Neural cell (in vitro differentiated cells): Measurements from ENCODE around the gene PLCL2. TPM values are rescaled to one million over a fixed set of nuclear protein-coding genes. Genes with fewer than 3 reads are reported as not detected.

Experiments
- H2AFZ ChIP-seq: fragments of 200-600, 300-800 bp; sonication (generic), shearing (Covaris generic); 2 replicates; pipeline ENCODE4 v1.6.0; 2014; ENCODE audit warnings: low read depth, mild to moderate bottlenecking, antibody characterized with exemption, low read length, moderate library complexity
- H3F3A ChIP-seq: fragments of 200-600 bp; shearing (Covaris generic); 2 replicates; pipeline ENCODE4 v1.6.1; 2016; ENCODE audit warnings: mild to moderate bottlenecking, moderate library complexity, mixed read lengths, antibody characterized with exemption, low read length; ENCODE audit not compliant: insufficient read depth, poor library complexity, severe bottlenecking
- H3K27ac ChIP-seq: fragments of 200-600, 300-800 bp; sonication (generic), shearing (Covaris generic); 2 replicates; pipeline ENCODE4 v1.5.1; 2014; ENCODE audit warnings: mild to moderate bottlenecking, low read length, moderate library complexity
- H3K27me3 ChIP-seq: fragments of 300-800, 200-600 bp; sonication (generic), shearing (Covaris generic); 2 replicates; pipeline ENCODE4 v1.6.0; 2014; ENCODE audit warnings: mild to moderate bottlenecking, low read depth, low read length, moderate library complexity; ENCODE audit not compliant: insufficient read depth
- H3K36me3 ChIP-seq: fragments of 300-800, 200-600 bp; sonication (generic), shearing (Covaris generic); 2 replicates; pipeline ENCODE4 v1.5.1; 2014; ENCODE audit warnings: mild to moderate bottlenecking, antibody characterized with exemption, low read length, moderate library complexity; ENCODE audit not compliant: insufficient read depth
- H3K4me2 ChIP-seq: fragments of 300-800, 200-600 bp; sonication (generic), shearing (Covaris generic); 2 replicates; pipeline ENCODE4 v1.6.0; 2014; ENCODE audit warnings: mild to moderate bottlenecking, low read length
- H3K4me3 ChIP-seq: fragments of 300-800, 200-600 bp; sonication (generic), shearing (Covaris generic); 2 replicates; pipeline ENCODE4 v1.5.1; 2014; ENCODE audit warnings: mild to moderate bottlenecking, low read length, moderate library complexity
- H3K79me2 ChIP-seq: fragments of 200-600 bp; shearing (Covaris generic); replicated peaks from 2 replicates; pipeline ENCODE4 v1.6.0; 2014; ENCODE audit warnings: mild to moderate bottlenecking, low read length, moderate library complexity; ENCODE audit not compliant: insufficient read depth
- H3K9ac ChIP-seq: fragments of 300-800, 200-600 bp; sonication (generic), shearing (Covaris generic); 2 replicates; pipeline ENCODE4 v1.6.1; 2016; ENCODE audit warnings: mild to moderate bottlenecking, low read length, mixed read lengths
- H3K9me2 ChIP-seq: fragments of 200-600 bp; shearing (Covaris generic); 2 replicates; pipeline ENCODE4 v1.6.1; 2016; ENCODE audit warnings: mild to moderate bottlenecking, low read length, mixed read lengths; ENCODE audit not compliant: insufficient read depth
- H3K9me3 ChIP-seq: fragments of 200-600, 300-800 bp; sonication (generic), shearing (Covaris generic); 2 replicates; pipeline ENCODE4 v1.6.1; 2016; ENCODE audit warnings: mild to moderate bottlenecking, mixed run types, low read length, moderate library complexity, mixed read lengths
- H4K20me1 ChIP-seq: fragments of 200-600 bp; shearing (Covaris generic); 2 replicates; pipeline ENCODE4 v1.6.1; 2016; ENCODE audit warnings: mild to moderate bottlenecking, mixed run types; ENCODE audit not compliant: insufficient read depth
- EP300 ChIP-seq: fragments of 450-650 bp; conservative IDR thresholded peaks from 2 replicates; pipeline ENCODE4 v1.6.1; 2014; ENCODE audit warnings: antibody characterized with exemption, mild to moderate bottlenecking, moderate library complexity; ENCODE audit not compliant: poor library complexity, severe bottlenecking
- EZH2 ChIP-seq: fragments of 200-600, 300-800 bp; shearing (Covaris generic), sonication (generic); IDR thresholded peaks from 2 replicates; pipeline ENCODE4 v1.6.1; 2014; ENCODE audit warnings: antibody characterized with exemption, low read length, borderline replicate concordance, mild to moderate bottlenecking; ENCODE audit not compliant: insufficient read depth, poor library complexity, severe bottlenecking
- MXI1 ChIP-seq: fragments of 450-650 bp; conservative IDR thresholded peaks from 2 replicates; pipeline ENCODE4 v1.6.1; 2014; ENCODE audit warnings: antibody characterized with exemption, mild to moderate bottlenecking; ENCODE audit not compliant: poor library complexity, severe bottlenecking
- POLR2AphosphoS5 ChIP-seq: IDR thresholded peaks from 2 replicates; pipeline ENCODE4 v1.6.1; 2012
- RAD21 ChIP-seq: fragments of 450-650 bp; conservative IDR thresholded peaks from 2 replicates; pipeline ENCODE4 v1.6.1; 2014; ENCODE audit warnings: antibody characterized with exemption, mild to moderate bottlenecking, moderate library complexity
- REST ChIP-seq: IDR thresholded peaks from 2 replicates; pipeline ENCODE4 v1.6.1; 2012; ENCODE audit warnings: borderline replicate concordance
- SMC3 ChIP-seq: fragments of 450-650 bp; conservative IDR thresholded peaks from 2 replicates; pipeline ENCODE4 v1.6.1; 2014; ENCODE audit warnings: antibody characterized with exemption, mild to moderate bottlenecking, moderate library complexity; ENCODE audit not compliant: poor library complexity
- TAF1 ChIP-seq: IDR thresholded peaks from 2 replicates; pipeline ENCODE4 v1.6.1; 2012; ENCODE audit warnings: low read depth
- polyA plus RNA-seq: library from polyadenylated mRNA; depleted of rRNA; stranded (reverse); fragments of >200 nt; gene quantifications from 2 replicates; pipeline ENCODE4 v1.2.3, GENCODE V29; 2014
- TF ChIP-seq, protein P1 (sequence below): fragments of 450-650 bp; IDR thresholded peaks from 2 replicates; pipeline ENCODE4 v1.5.1; 2014; ENCODE audit warnings: antibody characterized with exemption, mild to moderate bottlenecking, moderate library complexity; ENCODE audit not compliant: poor library complexity, severe bottlenecking

Gene PLCL2
- polyA plus RNA-seq, 1 donor from 2014 or later: 69.8 TPM

- H3K79me2 ChIP-seq: peaks cover 48% of the 10 kb centered on the region
- no peaks in the 10 kb centered on the region for H3K9me3 ChIP-seq
- TF ChIP-seq SMC3: no peak
- TF ChIP-seq MXI1: no peak
- TF ChIP-seq, protein P1, sequence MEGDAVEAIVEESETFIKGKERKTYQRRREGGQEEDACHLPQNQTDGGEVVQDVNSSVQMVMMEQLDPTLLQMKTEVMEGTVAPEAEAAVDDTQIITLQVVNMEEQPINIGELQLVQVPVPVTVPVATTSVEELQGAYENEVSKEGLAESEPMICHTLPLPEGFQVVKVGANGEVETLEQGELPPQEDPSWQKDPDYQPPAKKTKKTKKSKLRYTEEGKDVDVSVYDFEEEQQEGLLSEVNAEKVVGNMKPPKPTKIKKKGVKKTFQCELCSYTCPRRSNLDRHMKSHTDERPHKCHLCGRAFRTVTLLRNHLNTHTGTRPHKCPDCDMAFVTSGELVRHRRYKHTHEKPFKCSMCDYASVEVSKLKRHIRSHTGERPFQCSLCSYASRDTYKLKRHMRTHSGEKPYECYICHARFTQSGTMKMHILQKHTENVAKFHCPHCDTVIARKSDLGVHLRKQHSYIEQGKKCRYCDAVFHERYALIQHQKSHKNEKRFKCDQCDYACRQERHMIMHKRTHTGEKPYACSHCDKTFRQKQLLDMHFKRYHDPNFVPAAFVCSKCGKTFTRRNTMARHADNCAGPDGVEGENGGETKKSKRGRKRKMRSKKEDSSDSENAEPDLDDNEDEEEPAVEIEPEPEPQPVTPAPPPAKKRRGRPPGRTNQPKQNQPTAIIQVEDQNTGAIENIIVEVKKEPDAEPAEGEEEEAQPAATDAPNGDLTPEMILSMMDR: no peak
- TF ChIP-seq REST: no peak
- no peak for TF ChIP-seq EP300
- no peak for TF ChIP-seq EZH2
- no peak for TF ChIP-seq TAF1
- TF ChIP-seq RAD21: no peak
- TF ChIP-seq POLR2AphosphoS5: no peak
- H3K4me3 ChIP-seq: no peak overlapping the region
- H4K20me1 ChIP-seq: peaks cover 6% of the 10 kb centered on the region
- H3K36me3 ChIP-seq: no peaks in the 10 kb centered on the region
- H3K27ac ChIP-seq: no peak overlapping the region
- no peaks in the 10 kb centered on the region for H3K9me2 ChIP-seq
- H2AFZ ChIP-seq: no peak overlapping the region
- H3K27me3 ChIP-seq: no peaks in the 10 kb centered on the region
- no peak overlapping the region for H3K9ac ChIP-seq
- no peak overlapping the region for H3K4me2 ChIP-seq
- H3F3A ChIP-seq: no peaks in the 10 kb centered on the region
Observed at GRCh38 chr3:16904423-16905417, 20.0 kb downstream of the PLCL2 start.

DNA sequence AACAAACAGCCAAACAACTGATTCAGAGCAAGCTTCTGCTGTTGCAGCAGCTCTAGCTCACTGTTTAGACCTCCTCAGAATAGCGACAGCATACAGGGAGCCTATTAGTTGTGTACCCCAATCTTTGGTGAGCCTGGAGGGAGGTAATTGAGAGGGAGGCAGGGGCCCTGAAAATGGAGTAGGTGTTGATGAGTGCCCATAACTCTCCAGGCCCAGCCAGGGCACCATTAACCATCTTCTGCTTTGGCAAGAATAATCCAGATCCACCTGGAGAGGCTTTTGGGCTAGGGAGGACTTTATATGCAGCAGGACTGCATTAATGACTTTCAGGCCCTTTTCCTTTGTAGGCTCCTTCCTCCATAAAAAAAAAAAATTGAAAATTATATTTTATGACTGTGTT is 20.9 kb downstream of the PLCL2 start:
- no peak overlapping the region for H3K4me2 ChIP-seq
- no peak overlapping the region for H3K27ac ChIP-seq
- TF ChIP-seq REST (no peak), TAF1 (no peak), MXI1 (no peak), SMC3 (no peak), RAD21 (no peak), EZH2 (no peak), POLR2AphosphoS5 (no peak), EP300 (no peak)
- TF ChIP-seq, protein P1: no peak
- no peaks in the 10 kb centered on the region for H3K27me3 ChIP-seq
- H3K4me3 ChIP-seq: no peak overlapping the region
- H3K9me3 ChIP-seq: no peaks in the 10 kb centered on the region
- peaks cover 44% of the 10 kb centered on the region for H3K79me2 ChIP-seq
- no peak overlapping the region for H2AFZ ChIP-seq
- H3K9ac ChIP-seq: no peak overlapping the region
- H3K9me2 ChIP-seq: no peaks in the 10 kb centered on the region
- H3K36me3 ChIP-seq: no peaks in the 10 kb centered on the region
- peaks cover 6% of the 10 kb centered on the region for H4K20me1 ChIP-seq
- H3F3A ChIP-seq: no peaks in the 10 kb centered on the region
